GM08714 (cell line): Measurements from ENCODE around the gene SLIT2.

Source experiments
- H3K4me3 ChIP-seq: fragments of 200-500 bp; sonication (Bioruptor generic); 2 replicates; pipeline ENCODE4 v1.5.1; 2014; ENCODE audit warnings: mild to moderate bottlenecking, low read length, inconsistent platforms
- ZNF274 ChIP-seq: IDR thresholded peaks from 2 replicates; pipeline ENCODE4 v1.6.1; 2012; ENCODE audit warnings: mild to moderate bottlenecking, low read depth, low read length

Gene SLIT2, protein sequence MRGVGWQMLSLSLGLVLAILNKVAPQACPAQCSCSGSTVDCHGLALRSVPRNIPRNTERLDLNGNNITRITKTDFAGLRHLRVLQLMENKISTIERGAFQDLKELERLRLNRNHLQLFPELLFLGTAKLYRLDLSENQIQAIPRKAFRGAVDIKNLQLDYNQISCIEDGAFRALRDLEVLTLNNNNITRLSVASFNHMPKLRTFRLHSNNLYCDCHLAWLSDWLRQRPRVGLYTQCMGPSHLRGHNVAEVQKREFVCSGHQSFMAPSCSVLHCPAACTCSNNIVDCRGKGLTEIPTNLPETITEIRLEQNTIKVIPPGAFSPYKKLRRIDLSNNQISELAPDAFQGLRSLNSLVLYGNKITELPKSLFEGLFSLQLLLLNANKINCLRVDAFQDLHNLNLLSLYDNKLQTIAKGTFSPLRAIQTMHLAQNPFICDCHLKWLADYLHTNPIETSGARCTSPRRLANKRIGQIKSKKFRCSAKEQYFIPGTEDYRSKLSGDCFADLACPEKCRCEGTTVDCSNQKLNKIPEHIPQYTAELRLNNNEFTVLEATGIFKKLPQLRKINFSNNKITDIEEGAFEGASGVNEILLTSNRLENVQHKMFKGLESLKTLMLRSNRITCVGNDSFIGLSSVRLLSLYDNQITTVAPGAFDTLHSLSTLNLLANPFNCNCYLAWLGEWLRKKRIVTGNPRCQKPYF (N-terminal part only)

DNA sequence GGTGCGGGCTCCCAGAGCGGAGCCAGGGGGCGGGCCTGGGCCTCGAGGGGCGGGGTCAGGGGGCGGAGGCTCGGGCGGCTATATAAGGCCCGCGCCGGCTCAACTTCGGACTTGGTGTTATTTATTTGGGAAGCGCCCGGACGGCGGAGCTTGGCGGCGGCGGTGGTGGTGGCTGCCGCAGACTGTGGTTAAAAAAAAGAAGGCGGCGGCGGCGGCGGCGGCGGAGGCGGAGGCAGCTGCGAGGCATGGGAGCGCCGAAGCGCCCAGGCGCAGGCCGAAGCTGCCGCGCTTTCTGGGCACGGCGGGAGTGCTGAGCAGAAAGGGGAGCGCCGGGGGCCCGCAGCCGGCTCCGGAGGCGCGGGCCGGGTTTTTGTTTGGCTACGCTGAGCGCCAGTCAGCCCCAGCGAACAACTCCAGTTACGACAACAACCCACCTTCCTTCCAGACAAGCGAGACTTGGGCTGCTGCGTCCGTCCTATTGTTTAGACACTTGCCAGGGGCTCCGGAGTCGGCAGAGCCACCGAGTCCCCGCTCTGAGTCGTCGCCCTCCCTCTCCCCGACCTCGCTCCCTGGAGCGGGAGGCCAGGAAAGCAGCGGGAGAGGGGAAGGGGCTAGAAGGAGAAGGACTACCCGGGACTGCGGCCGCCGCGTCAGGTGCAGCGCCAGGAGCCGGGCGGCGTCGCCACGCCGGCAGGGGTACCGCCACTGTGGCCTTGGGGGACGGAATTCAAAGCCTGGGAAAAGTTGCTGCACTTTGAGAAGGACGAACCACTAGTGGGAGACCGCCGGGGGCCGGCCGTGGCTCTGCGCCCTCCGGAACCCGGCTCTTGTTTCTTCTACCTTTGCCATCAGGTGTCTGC is at the start of gene SLIT2:
SLIT2 (plus strand) TSS at position 110 of the 860 bp plus-strand sequence. CDS start 1,911 bp downstream, outside the sequence.
- TF ChIP-seq ZNF274, result no peak
- peak within 1 kb of the TSS; percentile 27; the same call in 1 of the 2 replicates for H3K4me3 ChIP-seq

DNA sequence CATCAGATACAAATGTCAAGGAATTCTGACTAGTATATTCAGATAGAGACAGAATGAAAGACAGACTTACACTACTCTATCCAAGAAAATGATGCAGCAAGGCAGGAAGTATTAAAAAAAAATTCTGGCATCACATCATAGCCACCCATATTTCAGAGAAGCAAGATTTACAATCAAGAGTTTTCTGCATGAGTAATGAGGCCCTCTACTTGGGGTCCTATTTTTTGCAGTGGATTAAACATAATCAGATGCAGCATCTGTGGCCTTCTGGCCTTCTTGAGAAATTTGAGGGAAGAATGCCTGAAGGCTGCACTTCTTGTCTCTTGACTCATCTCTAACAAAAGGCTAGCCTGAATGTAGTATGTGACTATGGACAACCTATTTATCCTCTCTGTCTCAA is 48.2 kb upstream of the SLIT2 start:
- no peak overlapping the region for H3K4me3 ChIP-seq
- no peak for TF ChIP-seq ZNF274

DNA sequence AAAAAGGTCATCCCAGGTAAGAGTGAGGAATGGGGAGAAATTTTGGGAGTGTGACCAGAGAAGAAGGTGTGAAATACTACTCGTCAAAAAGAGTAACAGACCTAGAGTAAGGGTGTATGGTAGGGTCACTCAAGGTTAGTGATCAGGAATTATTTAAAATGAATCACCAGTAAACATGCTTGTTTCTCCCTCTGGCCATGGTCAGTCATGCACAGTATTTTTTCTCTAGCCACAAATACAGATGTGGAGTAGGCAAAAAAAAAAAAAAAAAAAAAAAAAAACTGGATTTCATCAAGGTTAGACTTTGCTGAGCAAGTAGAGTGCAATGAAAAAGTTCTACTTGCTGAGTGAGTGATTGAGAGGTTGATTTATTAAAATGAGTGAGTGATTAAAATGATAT is 34.2 kb upstream of the SLIT2 start:
- no peak overlapping the region for H3K4me3 ChIP-seq
- TF ChIP-seq ZNF274, result no peak

DNA sequence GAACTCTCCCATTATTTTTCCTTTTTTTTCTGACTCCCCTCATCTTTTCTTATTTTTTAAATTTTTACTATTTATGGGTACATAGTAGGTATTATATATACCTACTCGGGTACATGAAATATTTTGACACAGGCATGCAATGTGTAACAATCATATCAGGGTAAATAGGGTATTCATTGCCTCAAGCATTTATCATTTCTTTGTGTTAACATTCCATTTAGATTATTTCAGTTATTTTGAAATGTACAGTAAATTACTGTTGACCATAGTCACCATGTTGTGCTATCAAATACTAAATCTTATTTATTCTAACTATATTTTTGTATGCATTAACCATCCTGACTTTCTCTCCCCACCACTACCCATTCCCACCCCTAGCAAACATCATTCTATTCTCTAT is 33.8 kb upstream of the SLIT2 start:
- H3K4me3 ChIP-seq, result no peak overlapping the region
- no peak for TF ChIP-seq ZNF274

DNA sequence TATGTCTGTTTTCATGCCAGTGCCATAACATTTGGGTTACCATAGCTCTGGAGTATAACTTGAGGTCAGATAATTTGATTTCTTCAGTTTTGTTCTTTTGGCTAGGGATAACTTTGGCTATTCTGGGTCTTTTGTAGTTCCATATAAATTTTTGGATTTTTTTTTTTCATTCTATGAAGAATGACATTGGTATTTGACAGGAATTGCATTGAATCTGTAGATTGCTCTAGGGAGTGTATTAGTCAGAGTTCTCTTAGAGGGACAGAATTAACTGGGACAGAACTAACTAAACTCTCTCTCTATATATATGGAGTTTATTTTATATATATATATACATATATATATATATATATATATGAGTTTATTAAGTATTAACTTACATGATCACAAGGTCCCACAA is 32.2 kb upstream of the SLIT2 start:
- H3K4me3 ChIP-seq, result no peak overlapping the region
- TF ChIP-seq ZNF274, result no peak

DNA sequence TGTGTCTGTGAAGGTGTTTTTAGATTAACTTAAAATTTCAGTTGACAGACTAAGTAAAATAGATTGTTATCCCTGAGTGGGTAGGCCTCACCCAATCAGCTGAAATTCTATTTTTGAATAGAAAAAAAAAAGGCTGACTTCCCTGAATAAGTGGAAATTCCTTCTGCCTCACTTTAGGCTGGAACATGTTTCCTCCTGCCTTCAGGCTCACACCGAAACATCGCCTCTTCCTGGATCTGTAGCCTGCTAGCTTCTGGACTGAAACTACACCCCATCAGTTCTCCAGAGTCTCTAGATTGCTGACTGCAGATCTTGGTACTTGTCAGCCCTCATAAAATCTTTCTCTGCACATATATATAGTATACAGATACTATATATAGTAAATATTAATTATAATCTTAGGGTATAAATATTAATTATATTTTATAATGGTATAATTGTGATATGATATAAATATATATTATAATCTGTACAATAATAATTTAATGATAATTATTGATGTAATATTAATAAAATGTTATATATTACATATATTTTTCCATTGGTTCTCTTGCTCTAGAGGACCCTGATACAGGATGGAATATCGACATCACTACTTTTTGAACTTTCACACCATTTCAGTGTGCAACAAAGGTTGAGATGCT is 13.7 kb upstream of the SLIT2 start:
- TF ChIP-seq ZNF274, result no peak
- H3K4me3 ChIP-seq, result no peak overlapping the region

DNA sequence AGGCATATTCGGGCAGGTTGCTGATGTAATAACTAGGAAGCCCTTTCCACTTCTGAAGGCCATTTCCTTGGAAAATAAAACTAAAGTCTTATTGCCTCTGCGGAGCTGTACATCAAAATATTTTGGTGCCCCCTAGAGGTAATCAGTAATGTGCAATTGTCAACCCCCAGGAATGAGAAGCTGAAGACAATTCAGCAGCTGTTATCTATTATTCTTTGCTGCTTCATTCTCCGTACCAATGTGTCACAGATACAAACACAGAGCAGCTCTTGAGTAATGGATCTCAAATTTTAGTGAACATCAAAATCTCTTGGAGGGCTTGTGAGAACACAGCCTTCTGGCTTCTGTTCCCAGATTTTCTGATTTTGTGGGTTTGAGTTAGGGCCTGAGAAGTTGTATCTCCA is 3.5 kb upstream of the SLIT2 start:
- TF ChIP-seq ZNF274, result no peak
- H3K4me3 ChIP-seq, result no peak overlapping the region

DNA sequence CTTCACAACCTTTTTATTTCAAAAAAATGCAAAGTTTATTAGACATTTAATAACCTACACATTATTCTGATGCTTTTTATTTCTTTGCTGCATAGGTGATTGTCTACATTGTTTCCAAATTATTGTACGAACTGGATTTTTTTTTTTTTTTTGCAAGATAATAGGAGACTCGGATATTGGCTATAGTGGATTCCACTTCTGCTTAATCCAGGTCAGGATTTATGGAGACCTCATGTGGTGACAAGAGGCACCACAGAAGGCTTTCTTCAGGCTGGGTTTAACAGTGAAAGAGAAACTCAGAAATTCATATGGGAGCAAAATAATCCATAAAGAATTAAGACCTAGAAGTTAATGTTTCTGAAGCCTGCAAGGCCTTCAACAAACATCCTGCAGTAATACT is 2.4 kb upstream of the SLIT2 start:
- no peak for TF ChIP-seq ZNF274
- no peak overlapping the region for H3K4me3 ChIP-seq

DNA sequence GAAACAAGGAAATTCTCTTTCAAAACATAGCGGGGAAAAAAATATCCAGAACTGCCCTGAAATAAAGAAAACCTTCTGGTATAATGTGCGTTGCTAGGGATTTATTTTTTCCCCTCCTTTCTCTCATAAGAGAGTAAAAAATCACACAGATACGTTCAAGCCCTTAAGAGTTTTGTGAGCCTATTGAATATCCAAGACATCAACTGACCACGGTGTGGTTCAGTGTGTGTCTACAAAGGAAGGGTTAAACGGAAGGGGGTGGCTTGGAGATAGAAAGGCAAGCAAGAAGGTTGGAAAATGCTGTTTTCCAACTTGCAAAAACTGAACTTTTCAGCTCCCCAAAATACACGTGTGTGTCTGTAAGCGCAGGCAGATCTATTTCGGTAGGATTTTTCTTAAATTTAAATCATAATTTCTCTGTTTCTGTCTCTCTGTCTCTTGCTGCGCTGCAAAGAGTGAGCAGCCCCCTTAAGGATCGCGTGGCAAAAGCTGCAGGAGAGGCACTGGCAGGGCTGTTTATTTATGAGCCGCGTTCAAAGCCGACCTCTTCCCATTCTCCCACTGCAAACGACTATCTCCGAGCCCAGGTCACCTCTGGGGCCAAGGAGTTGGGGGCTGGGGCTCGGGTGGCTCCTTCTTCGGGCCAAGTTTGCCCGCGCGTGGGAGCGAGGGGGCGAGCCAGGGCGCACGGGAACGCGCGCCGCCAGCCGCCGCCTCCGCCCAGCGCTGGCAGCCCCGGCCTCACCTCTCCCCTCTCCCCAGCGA is 492 bp upstream of the SLIT2 start:
- TF ChIP-seq ZNF274, result no peak
- H3K4me3 ChIP-seq, result peak overlapping the region; percentile 10; the same call in 1 of the 2 replicates

DNA sequence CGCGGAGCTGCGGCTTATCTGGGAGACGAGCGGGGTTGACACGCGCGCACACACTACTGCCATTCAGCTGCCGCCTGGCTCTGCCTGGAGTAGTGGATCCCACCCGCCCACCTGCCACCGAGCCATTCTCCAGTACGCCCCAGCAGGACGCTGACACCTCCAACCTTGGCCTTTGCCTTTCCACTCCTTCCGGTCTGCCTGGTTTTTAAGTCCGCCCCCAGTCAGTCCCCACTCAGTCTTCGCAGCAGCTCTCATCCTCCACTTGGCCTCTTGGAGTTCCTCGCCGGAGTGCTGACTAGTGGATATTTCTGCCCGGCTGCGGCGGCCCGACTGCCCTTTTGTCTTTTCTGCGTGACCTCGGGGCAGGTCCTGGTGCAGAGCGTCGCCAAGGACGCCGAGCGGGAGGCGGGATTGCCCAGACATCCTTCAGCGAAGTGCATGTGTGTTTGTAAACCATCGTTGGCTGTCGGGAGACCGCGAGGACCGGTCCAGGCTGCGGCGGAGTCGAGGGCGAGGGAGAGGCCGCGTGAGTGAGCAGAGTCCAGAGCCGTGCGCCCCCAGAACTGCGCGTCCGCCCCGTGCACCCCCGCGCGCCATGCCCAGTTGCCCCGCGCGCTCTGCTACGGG is 1.1 kb downstream of the SLIT2 start:
- 0 out of 2 replicates have a peak overlapping the region, but pooled peaks have one; percentile 20 for H3K4me3 ChIP-seq
- TF ChIP-seq ZNF274, result no peak

DNA sequence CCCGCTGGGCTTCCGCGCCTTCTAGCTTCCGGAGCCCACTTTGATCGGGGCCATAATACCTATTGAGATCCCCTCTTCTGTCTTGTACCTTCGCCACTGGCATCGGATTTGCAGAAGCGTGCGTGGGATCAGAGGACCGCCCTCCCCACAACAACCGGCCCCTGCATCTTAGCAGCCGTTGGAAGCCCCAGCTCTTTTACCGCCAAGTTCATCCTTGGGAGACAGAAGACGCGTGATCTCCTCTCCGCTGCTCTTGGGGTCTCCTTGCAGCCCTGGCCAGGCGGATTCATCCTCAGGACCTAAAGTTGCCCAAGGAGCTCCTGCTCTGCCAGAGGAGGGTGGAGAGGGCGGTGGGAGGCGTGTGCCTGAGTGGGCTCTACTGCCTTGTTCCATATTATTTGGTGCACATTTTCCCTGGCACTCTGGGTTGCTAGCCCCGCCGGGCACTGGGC is 1.6 kb downstream of the SLIT2 start:
- TF ChIP-seq ZNF274, result no peak

DNA sequence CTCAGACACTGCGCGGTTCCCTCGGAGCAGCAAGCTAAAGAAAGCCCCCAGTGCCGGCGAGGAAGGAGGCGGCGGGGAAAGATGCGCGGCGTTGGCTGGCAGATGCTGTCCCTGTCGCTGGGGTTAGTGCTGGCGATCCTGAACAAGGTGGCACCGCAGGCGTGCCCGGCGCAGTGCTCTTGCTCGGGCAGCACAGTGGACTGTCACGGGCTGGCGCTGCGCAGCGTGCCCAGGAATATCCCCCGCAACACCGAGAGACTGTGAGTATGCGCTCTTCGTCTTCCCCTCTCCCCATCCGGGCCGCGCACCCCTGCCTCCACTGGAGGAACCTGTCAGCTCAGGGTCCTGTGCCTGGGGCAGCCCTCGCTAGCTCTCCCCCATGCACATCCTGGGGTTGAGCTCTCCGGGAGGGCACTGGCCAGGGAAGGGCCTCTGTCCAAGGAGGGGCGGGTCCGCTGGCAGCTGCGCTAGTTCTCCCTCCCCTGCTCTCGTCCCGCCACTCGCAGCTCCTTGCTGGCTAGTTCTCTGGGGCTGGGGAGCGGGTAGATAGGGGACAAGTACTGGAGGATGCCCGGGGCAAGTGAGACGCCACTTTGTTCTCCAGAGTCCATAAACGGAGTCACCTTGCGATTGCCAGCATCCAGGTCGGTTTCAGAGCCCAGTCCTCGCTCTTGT is 2.2 kb downstream of the SLIT2 start:
- TF ChIP-seq ZNF274, result no peak
- no peak overlapping the region; the same call in 1 of the 2 replicates for H3K4me3 ChIP-seq

More for the DNA sequence above, 1.6 kb downstream of the SLIT2 start:
- no peak overlapping the region; the same call in 1 of the 2 replicates for H3K4me3 ChIP-seq
